K562 (cell line): ENCODE measurements around the gene PNPLA8. TPM values are rescaled to one million over a fixed set of nuclear protein-coding genes. Genes with fewer than 3 reads are reported as not detected.

Source experiments
- GTF2B ChIP-seq: IDR thresholded peaks from 2 replicates; pipeline ENCODE4 v1.6.1; 2011; ENCODE audit not compliant: insufficient read length; ENCODE audit errors: extremely low read depth
- NCOA2 ChIP-seq, 2 experiments: fragments of 450-650 bp; IDR thresholded peaks; 2 replicates each; pipeline ENCODE4 v1.6.1; 2018; ENCODE audit warnings: mild to moderate bottlenecking in 2 of 2, moderate library complexity in 1 of 2; ENCODE audit not compliant: partially characterized antibody in 2 of 2
- NFIC ChIP-seq: fragments of 450-650 bp; IDR thresholded peaks from 2 replicates; pipeline ENCODE4 v1.6.1; 2017; ENCODE audit warnings: mild to moderate bottlenecking, inconsistent platforms
- PBX2 ChIP-seq, 2 experiments: IDR thresholded peaks in 1 of 2; conservative IDR thresholded peaks in 1 of 2; 2 replicates each; pipeline ENCODE4 v1.6.1; 2016; ENCODE audit warnings: low read depth in 2 of 2, mild to moderate bottlenecking in 1 of 2, missing compliant biosample characterization in 1 of 2, missing genetic modification characterization in 1 of 2, moderate library complexity in 1 of 2
- RCOR1 ChIP-seq, 2 experiments: IDR thresholded peaks; 2 replicates each; pipeline ENCODE4 v1.6.1; 2012; ENCODE audit warnings: low read depth in 2 of 2, low read length in 2 of 2, borderline replicate concordance in 1 of 2, improper control_type of control experiment in 1 of 2
- SMARCE1 ChIP-seq: fragments of 450-650 bp; IDR thresholded peaks from 2 replicates; pipeline ENCODE4 v1.7.1; 2016; ENCODE audit warnings: mild to moderate bottlenecking
- STAG1 ChIP-seq: sonication (generic); formaldehyde crosslinking; IDR thresholded peaks from 2 replicates; pipeline ENCODE4 v1.5.0; 2020; ENCODE audit warnings: missing genetic modification reagents, borderline replicate concordance
- TCF15 ChIP-seq: fragments of 250-450 bp; sonication (Bioruptor Pico); IDR thresholded peaks from 2 replicates; pipeline ENCODE4 v1.8.0; 2022; ENCODE audit warnings: moderate library complexity, mild to moderate bottlenecking, inconsistent platforms
- TCF7 ChIP-seq: sonication (generic); IDR thresholded peaks from 2 replicates; pipeline ENCODE4 v1.6.1; 2016; ENCODE audit warnings: antibody characterized with exemption, borderline replicate concordance
- THAP12 ChIP-seq: fragments of 250-450 bp; sonication (Bioruptor Pico); IDR thresholded peaks from 2 replicates; pipeline ENCODE4 v1.9.0; 2021; ENCODE audit warnings: mild to moderate bottlenecking, inconsistent platforms
- THRAP3 ChIP-seq: fragments of 450-650 bp; IDR thresholded peaks from 2 replicates; pipeline ENCODE4 v1.6.1; 2016; ENCODE audit warnings: mild to moderate bottlenecking, inconsistent platforms, borderline replicate concordance
- ZNF407 ChIP-seq: fragments of 450-650 bp; IDR thresholded peaks from 2 replicates; pipeline ENCODE4 v1.6.1; 2016; ENCODE audit warnings: low read depth
- ZNF444 ChIP-seq: fragments of 250-450 bp; sonication (Bioruptor Pico); IDR thresholded peaks from 2 replicates; pipeline ENCODE4 v1.4.0; 2020; ENCODE audit warnings: mild to moderate bottlenecking, moderate library complexity
- polyA plus RNA-seq, 8 experiments: library from polyadenylated mRNA; depleted of rRNA in 4 of 8; stranded (reverse) in 5 of 8; unstranded in 3 of 8; fragments of >200 nt; fragmentation: Nextera tagmentation in 2 of 8; fragmentation: Illumina TruSeq in 1 of 8; extraction: Ambion mirVana in 2 of 8; extraction: Trizol in 1 of 8; gene quantifications; 2 replicates each; pipeline versions ENCODE4 v1.2.1 to v1.2.3, GENCODE V29; 2011 to 2014; ENCODE audit warnings: inconsistent platforms in 1 of 8, missing spikeins in 1 of 8
- total RNA-seq, 7 experiments: library from RNA; depleted of rRNA in 6 of 7; stranded (reverse); fragments of >200 nt in 6 of 7; fragmentation: Illumina TruSeq in 2 of 7; extraction: Trizol in 2 of 7; gene quantifications; 2 replicates each; pipeline versions ENCODE4 v1.2.1 to v1.2.3, GENCODE V29; 2011 to 2021; ENCODE audit warnings: low replicate concordance in 1 of 7

PNPLA8 gene
- total and polyA plus RNA-seq, 9 of the 15 experiments (the other 6 are each of a cell fraction or from before 2014, with no cell fraction given) = 12.8 to 27.6 (median 16.3) TPM

GRCh38 chr7:108535744-108536143 is 9.8 kb upstream of the PNPLA8 start (continued):
- TF ChIP-seq NCOA2 (IDR thresholded peaks at IDR 0.05; ENCODE audit: partially characterized antibody in 2 of 2) = no peak
- no peak for TF ChIP-seq NFIC
- TF ChIP-seq PBX2 (CRISPR knock-in tag; IDR thresholded peaks at IDR 0.05; ENCODE audit: low read depth) = no peak
- TF ChIP-seq PBX2 (tag; conservative IDR thresholded peaks at IDR 0.05; ENCODE audit: low read depth) = peak; percentile 92
- 0 out of 2 replicates have a peak, but pooled peaks have one; percentile 34 for TF ChIP-seq ZNF407
- no peak for TF ChIP-seq STAG1 (CRISPR knock-in tag)
- TF ChIP-seq TCF7 = no peak
- no peak for TF ChIP-seq SMARCE1
- no peak for TF ChIP-seq GTF2B
- TF ChIP-seq THRAP3 = no peak
- no peak for TF ChIP-seq RCOR1 (IDR thresholded peaks at IDR 0.05; ENCODE audit: borderline replicate concordance in 1 of 2, low read depth in 2 of 2, low read length in 2 of 2)
- TF ChIP-seq TCF15 (CRISPR knock-in tag) = no peak
- no peak for TF ChIP-seq THAP12
- no peak for TF ChIP-seq ZNF444 (CRISPR knock-in tag)
